Measurements from ENCODE around the gene ANKRD33B.
"Not testable (repeated sequence)": the region's sequence is repeated elsewhere in the genome, so short reads cannot be mapped to it uniquely, and the experiment has no call there.

Gene ANKRD33B

DNA sequence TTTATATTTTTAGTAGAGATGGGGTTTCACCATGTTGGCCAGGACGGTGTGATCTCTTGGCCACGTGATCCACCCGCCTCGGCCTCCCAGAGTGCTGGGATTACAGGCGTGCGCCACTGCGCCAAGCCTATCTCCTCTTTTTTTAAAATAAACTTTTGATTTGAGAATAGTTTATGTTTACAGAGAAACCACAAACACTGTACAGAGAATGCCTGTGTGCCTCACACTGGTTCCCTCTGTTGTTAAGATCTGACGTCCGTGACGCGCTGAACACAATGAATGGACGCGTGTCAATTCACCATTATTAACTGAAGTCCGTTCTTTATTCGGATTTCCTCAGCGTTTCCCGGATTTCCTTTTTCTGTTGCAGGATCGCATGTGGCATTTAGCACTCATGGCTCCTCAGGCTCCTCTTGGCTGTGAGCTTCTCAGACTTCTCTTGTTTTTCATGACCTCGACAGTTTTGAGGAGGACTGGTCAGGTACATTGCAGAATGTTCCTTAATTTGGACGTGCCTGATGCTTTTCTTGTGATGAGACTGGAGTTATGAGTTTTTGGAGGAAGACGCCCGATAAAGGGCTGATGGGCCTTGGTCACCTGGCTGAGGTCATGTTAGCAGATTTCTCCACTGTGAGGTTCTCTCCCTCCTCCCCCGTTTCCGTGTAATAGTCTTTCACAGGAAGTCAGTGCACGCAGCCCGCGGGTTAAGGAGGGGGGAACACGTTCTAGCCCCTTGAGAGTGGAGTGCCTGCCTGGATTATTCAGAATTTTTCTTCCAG is 69.6 kb downstream of the ANKRD33B start:
- in situ Hi-C loops (cut with MboI; ENCODE audit: low sequenced_read_pairs): no loop called here

- in situ Hi-C loops (cut with MboI; ENCODE audit: low sequenced_read_pairs): no loop called here
Observed at GRCh38 chr5:10634050-10634449, 70.2 kb downstream of the ANKRD33B start.

DNA sequence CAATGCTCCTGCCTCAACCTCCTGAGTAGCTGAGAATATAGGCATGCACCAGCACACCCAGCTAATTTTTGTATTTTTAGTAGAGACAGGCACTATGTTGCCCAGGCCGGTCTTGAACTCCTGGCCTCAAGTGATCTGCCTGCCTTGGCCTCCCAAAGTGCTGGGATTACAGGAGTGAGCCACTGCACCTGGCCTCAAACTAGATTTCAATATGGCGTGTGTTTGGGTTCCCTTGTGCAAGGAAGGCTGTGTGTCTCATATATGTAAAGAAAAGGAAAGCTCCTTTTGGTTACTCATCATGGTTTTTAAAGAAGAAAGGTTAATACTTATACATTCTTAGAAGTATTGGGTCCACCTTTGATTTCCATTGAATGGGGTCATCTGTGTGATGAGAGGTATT is 70.7 kb downstream of the ANKRD33B start:
- in situ Hi-C loops (cut with MboI; ENCODE audit: low sequenced_read_pairs): no loop called here

GRCh38 chr5:10635257-10635866 is 71.5 kb downstream of the ANKRD33B start:
- in situ Hi-C loops (cut with MboI; ENCODE audit: low sequenced_read_pairs): no loop called here

GRCh38 chr5:10635867-10636350 is 72.0 kb downstream of the ANKRD33B start:
- in situ Hi-C loops (cut with MboI; ENCODE audit: low sequenced_read_pairs): no loop called here

DNA sequence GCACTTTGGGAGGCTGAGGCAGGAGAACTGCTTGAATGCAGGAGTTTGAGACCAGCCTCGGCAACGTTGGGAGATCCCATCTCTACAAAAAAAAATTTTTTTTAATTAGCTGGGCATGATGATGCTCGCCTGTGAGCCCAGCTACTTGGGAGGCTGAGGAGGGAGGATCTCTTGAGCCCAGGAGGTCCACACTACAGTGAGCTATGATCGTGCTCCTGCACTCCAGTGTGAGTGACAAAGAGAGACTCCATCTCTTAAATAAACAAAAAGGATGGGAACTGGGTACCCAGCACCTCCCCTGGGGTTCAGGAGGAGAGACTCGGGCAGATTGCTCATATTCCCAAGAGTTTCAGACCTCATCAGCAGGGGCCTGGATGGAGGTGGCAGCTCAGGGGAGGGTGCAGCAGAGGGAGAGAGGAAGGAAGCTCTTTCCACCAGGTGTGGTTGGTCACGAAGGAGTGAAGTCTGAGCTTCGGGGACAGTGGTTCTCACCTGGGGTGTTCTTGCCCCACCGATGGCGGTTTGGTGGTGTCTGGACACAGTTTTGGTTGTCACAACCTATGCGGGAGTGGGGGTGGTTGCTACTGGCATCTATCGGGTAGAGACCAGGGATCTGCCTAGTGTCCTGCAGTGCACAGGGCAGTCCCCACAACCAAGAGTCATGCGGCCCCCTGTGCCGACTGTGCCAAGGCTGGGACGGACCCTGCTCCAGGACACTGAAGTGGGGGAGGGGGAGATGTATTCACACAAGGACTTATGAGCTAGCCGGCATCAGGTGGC is 72.7 kb downstream of the ANKRD33B start:
- in situ Hi-C loops (cut with MboI; ENCODE audit: low sequenced_read_pairs): no loop called here

DNA sequence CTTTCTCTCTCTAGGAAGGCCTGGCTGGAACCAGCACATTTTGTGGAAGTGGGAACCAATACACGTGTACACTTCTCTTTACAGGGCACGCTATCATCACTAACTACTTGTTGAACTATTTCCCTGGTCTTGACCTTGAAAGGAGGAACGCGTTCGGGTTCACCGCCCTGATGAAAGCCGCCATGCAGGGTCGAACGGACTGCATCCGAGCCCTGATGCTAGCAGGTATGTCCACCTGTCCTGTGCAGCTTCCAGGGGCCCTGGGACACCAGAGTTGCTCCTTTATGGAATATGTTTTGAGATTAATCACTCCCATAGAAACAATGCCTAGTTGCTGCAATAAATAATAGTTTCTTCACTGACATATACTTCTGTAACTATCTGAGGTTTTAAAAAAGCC is 74.1 kb downstream of the ANKRD33B start:
- in situ Hi-C loops (cut with MboI; ENCODE audit: low sequenced_read_pairs): no loop called here

DNA sequence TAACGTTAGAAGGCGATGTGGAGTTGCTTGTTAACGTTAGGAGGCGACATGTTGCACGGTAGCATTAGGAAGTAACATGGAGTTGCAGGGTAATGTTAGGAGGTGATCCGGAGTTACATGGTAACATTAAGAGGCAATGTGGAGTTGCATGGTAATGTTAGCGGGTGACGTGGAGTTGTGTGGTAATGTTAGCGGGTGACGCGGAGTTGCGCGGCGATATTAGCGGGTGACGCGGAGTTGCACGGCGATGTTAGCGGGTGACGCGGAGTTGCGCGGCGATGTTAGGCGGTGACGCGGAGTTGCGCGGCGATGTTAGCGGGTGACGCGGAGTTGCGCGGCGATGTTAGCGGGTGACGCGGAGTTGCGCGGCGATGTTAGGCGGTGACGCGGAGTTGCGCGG is 74.9 kb downstream of the ANKRD33B start:
- in situ Hi-C loops (cut with MboI; ENCODE audit: low sequenced_read_pairs): not testable (repeated sequence)

- in situ Hi-C loops (cut with MboI; ENCODE audit: low sequenced_read_pairs): no loop called here
Observed at GRCh38 chr5:10639846-10640368, 76.0 kb downstream of the ANKRD33B start.

DNA sequence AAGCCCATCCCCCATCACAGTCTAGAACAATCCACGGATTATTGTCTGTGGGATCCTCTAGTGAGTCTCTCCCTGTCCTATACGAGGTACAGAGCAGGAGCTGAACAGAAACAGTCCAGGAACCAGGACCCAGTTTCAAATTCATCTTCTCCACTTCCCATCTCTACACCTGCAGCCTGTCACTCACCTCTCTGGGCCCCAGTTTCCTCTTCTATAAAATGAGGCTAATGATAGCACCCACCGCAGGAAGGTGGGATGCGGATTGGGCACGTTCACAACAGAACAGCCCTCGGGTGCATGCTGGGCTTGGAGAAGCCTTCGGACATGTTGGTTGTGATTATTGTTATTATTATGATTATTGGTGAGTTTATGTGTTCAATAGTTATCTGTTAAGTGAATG is 78.5 kb downstream of the ANKRD33B start:
- in situ Hi-C loops (cut with MboI; ENCODE audit: low sequenced_read_pairs): no loop called here

DNA sequence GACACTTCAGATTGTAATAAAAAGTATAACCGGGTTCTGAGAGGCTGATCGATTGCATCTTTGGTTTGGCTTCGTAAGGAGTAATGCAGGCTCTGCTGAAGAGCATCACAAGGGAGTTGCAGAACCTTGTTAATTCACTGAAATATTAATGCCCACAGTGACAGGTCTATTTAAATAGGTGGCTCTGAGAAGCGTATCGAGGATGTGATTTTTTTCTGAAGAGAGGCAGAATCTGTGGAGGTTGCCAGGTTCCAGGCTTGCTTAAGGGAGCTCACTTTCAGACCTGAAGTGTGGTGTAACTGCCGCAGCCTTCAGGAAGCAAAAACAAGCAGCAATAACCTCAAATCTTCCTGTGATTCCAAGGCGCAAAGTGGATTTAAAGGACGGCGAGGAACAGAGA is 80.3 kb downstream of the ANKRD33B start:
- in situ Hi-C loops (cut with MboI; ENCODE audit: low sequenced_read_pairs): no loop called here

- in situ Hi-C loops (cut with MboI; ENCODE audit: low sequenced_read_pairs): no loop called here
Observed at GRCh38 chr5:10645146-10645545, 81.3 kb downstream of the ANKRD33B start.

GRCh38 chr5:10645671-10646070 is 81.8 kb downstream of the ANKRD33B start:
- in situ Hi-C loops (cut with MboI; ENCODE audit: low sequenced_read_pairs): no loop called here

DNA sequence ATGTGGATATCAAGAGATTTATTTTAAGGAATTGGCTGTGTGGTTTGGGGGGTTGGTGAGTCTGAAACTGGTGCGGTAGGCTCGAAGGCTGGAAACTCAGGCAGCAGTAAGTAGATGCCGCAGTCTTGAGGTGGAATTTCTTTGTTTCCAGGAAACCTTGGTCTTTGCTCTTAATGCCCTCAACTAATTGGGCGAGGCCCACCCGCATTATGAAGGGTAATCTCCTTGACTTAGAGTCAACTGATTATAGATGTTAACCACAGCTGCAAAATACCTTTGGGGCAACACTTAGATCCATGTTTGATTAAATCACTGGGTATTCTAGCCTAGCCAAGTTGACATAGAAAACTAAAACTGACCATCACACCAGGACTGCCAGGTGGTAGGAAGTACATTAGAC is 83.8 kb downstream of the ANKRD33B start:
- in situ Hi-C loops (cut with MboI; ENCODE audit: low sequenced_read_pairs): no loop called here

- in situ Hi-C loops (cut with MboI; ENCODE audit: low sequenced_read_pairs): no loop called here
Observed at GRCh38 chr5:10648806-10649665, 85.2 kb downstream of the ANKRD33B start.

- in situ Hi-C loops (cut with MboI; ENCODE audit: low sequenced_read_pairs): no loop called here
Observed at GRCh38 chr5:10649666-10650380, 86.0 kb downstream of the ANKRD33B start.

DNA sequence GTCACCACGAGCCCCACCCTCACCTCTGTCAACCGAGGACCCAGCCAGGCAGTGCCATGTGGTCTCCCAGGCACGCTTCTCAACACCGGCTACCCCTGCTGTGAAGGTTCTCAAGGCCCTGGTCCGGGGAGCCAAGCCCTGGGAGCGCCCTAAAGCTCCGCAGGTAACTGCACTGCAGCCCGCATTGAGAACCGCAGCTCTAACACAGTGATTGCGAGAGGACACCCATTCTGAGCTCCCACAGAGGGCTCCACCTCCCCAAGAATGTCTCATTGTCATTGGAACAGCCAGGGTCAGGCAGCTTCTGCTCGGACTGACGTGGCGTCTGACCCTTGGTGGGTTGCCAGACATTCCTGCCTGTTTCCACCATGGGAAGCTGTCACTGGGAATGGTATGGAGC is 88.3 kb downstream of the ANKRD33B start:
- in situ Hi-C loops (cut with MboI; ENCODE audit: low sequenced_read_pairs): no loop called here

DNA sequence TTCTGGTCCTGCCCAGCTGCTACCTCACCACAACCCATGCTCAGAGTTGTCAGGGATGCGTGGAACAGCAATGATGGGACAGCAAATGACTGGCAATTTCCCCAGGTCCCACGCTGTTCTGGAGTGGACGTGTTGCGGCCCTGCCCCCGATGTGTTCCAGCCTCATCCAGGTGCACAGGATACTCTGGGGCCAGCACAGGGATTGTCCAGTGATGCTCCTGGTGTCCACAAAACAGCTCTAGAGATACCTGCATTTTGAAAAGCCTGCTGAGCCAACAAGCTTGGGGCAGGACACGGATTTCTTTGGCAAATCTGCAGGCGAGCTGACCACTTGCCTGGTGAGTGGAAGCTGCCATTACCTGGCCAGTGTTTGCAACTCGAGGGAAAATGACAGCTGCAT is 88.7 kb downstream of the ANKRD33B start:
- in situ Hi-C loops (cut with MboI; ENCODE audit: low sequenced_read_pairs): no loop called here

- in situ Hi-C loops (cut with MboI; ENCODE audit: low sequenced_read_pairs): no loop called here
Observed at GRCh38 chr5:10653043-10653442, 89.2 kb downstream of the ANKRD33B start.

Data from HL-60/S4 treated with phorbol 12-myristate 13-acetate at 8.2 ng/mL for 4 days and 3 days (cell line).